ENCODE results near the gene TCEAL1.

Gene TCEAL1

GRCh38 chrX:103678199-103678993 is 49.6 kb downstream of the TCEAL1 start:
- no peak for DNase-seq (ENCODE audit: low read depth in 2 of 3, low spot score in 2 of 3)
